Stimulated activated CD4-positive, alpha-beta T cell treated with anti-CD3 and anti-CD28 coated beads, Interleukin-1b, Interleukin-23, amount 100 ng/mL, for 4 hours (primary cell): ENCODE data around the gene SLC38A6.

Experiments
- DNase-seq, 2 donors: peaks; one replicate each; pipeline ENCODE4 v3.0.0-alpha.2; 2020; ENCODE audit warnings: low read depth in 2 of 2

Gene SLC38A6

DNA sequence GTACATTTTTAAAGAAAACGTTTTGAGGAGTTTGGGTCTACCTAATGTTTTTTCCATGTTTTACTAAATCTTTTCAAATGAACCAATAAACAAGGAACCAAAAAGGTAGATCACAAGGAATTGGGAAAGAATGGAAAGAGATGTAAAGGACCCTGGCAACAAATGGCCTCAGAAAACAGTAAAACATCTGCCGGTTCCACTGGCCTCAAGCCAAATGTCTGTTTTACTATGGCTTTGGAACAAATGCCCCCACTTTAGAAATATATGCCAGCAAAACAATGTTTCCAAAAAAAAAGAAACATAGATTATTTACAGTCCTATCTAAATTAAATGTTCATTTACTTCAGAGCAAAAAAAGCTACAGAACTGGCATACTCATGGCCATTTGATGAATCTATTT, 3.2 kb upstream of the SLC38A6 start:
- no peak for DNase-seq

DNA sequence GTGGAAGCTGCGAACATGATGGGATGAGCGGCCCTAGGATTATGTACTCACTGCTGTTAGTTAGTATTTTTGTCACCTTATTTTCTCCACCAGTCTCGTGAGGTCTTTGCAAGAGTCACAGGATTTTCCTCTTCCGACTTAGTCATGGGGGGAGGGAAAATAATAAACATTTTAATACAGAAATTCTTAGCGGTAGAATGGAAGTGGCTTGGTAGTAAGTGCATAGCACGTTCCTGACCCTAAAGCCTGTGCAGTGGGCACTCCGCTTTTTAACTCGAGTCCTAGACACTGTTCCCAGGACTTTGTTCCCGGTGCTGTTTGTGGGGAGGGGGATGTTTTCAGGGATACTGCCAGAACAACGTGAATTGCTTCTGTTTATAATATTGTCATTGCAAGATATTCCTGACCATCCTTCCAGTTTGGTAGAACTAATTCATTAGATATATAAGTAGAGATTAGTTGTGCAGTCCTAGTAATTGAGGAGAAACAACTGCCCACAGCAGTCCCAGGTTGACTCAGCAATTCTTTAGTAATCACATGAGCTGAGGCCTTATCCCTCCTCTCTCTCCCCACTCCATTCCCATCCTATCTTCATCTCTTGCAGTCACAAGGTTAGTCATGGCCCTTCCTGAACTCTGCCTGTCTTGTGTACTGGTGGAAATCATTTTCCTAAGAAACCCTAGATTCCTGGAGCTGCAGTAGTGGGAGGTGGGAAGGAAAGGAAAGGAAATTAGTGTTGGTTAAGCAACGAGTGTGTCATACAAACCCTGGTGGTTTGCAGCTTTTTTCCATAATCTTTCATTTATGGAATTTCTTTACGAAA, 799 bp downstream of the SLC38A6 start:
- DNase-seq, result no peak

GRCh38 chr14:60984196-60984595, 3.2 kb downstream of the SLC38A6 start:
- DNase-seq, result no peak

GRCh38 chr14:60986500-60986899, 5.5 kb downstream of the SLC38A6 start:
- DNase-seq, result no peak

- DNase-seq, result no peak
These were observed 8.6 kb downstream of the SLC38A6 start for GRCh38 chr14:60989599-60989998.

- DNase-seq, result no peak
These were observed 17.6 kb downstream of the SLC38A6 start for GRCh38 chr14:60998617-60999016.

DNA sequence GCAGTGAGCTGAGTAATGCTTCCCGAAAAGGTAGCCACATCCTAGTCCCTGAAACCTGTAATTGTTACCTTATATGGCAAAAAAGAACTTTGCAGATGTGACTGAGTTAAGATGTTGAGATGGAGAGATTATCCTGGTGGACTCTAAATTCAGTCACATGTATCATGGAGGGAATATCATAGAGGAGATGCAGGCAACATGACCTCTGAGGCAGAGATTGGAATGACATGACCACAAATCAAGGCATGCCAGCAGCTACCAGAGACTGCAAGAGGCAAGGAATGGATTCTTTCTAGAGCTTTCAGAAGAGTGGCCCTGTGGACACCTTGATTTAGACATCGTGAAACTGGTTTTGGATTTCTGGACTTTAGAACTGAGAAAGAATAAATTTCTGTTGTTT, 18.5 kb downstream of the SLC38A6 start:
- DNase-seq, result no peak

- no peak for DNase-seq
These were observed 22.5 kb downstream of the SLC38A6 start for GRCh38 chr14:61003571-61003970.

GRCh38 chr14:61019537-61019936, 38.5 kb downstream of the SLC38A6 start:
- DNase-seq, result no peak

DNA sequence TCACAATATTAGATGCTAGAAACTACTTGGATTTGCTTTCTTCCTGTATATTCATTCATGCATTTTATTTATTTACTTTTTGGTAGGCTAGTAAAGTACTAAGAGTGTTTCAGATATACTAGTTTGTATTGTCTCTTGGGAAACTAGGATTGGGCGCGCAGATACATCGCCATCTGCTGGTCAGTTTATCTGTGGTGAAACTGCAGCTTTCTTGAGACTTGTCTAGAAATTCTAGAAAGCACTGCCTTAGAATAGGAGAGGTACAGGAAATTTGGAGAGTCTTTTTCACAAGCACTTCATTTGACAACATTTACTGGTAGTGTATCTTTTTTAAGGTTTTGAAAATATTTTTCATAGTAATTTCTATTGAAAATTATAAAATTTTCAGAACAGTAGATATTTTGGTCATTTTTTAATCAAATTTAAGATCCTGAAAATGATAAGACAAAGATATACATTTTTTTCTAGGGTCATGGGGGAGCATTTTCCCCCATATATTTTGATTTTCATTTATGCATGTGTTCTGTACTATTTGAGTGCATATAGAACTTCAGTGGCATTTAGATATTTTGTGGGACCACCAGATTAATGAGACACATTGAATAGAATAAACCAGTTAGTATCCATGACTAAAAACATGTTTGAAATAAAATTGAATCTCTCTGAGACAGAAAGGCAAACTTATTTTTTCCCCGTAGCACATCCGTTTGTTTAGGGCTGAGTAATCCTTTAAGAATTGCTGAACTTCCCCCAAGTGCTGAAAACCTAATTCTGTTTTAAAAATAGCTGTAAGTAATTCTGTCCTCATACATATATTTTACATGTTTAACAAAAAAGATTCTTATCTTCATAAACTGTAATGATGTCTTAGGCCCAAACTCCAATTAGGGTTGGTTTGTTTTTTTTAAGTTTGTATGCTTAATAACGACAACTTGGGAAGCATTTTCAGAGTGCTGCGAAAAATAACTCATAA, 44.5 kb downstream of the SLC38A6 start:
- DNase-seq, result peak; percentile 7 to 30

- DNase-seq, result no peak
These were observed 45.5 kb downstream of the SLC38A6 start for GRCh38 chr14:61026526-61026925.

DNA sequence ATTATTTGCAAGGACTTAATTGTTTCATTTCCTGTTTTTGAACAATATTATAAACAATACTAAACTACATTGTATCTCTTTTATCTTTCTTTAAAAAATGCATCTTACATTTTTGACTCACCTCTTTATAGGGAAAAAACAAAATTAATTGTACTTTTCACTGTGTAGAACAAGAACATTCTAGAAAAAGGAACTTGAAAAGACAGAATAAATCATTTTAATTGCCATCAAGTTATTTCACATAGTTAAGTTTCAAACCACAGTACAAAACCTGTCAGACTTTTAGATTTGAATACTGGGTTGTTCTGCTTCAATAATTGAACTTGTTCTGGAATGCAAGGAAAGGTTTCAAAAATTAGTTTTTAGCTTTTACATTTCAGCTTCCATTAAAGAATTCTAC, 50.0 kb downstream of the SLC38A6 start:
- DNase-seq, result no peak

- no peak for DNase-seq
These were observed 52.0 kb downstream of the SLC38A6 start for GRCh38 chr14:61033054-61033453.

DNA sequence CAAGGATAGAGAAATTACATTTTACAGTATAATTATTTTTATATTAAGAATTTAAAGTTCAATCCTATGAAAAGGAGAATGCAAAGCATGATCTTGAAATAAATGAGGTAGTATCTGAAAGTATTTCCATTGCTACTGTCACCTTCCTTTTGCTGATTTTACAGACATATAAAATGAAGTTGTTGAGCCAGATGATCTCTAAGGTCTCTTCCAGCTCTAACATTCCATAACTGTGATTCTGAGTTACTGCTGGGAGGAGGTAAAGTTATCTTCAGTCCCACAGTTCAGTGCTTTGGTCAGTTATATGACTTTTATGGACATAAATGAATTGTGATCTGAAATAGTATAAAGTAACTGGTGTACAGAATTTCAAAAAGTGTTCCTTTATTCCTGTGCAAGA, 52.8 kb downstream of the SLC38A6 start:
- no peak for DNase-seq

- DNase-seq, result no peak
These were observed 53.5 kb downstream of the SLC38A6 start for GRCh38 chr14:61034416-61035120.

DNA sequence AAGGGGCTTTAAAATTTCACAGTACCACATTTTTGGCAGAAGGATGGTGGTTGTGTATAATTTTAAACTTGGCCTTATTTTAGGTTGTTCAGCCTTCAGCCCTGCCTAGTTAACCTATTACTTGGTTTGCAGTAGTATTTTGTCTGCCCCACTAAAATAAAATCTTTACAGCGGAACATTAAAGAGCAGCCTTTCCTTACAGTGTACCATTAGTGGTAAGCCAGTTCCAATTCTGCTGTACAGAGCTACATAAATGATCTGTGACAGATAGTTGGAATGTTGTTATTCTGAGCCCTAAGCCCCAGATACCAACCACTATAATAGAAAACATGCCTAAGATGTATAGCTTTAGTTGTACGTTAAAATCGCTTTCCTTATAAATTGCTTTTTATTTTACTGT, 56.2 kb downstream of the SLC38A6 start:
- no peak for DNase-seq

GRCh38 chr14:61041704-61042103, 60.7 kb downstream of the SLC38A6 start:
- DNase-seq, result no peak

DNA sequence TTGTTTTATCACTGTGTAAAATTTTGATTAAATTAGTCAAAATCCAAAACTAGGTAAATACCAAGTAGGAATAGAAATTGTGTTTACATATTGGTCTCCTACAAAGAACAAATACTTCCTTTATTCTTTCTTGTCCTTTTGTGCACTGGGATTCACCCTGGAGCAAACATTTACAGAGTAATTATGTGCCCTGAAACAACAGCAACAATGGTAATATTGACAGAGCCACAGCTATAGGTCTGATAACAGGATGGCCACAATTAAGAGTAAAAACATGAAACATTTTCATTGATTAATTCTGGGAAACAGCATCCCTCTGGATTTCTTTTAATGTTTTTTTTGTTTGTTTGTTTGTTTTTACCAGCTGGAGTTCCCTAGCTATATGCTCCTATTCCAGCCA, 61.2 kb downstream of the SLC38A6 start:
- DNase-seq, result no peak

GRCh38 chr14:61043506-61043905, 62.5 kb downstream of the SLC38A6 start:
- DNase-seq, result no peak

GRCh38 chr14:61047021-61047420, 66.0 kb downstream of the SLC38A6 start:
- no peak for DNase-seq

DNA sequence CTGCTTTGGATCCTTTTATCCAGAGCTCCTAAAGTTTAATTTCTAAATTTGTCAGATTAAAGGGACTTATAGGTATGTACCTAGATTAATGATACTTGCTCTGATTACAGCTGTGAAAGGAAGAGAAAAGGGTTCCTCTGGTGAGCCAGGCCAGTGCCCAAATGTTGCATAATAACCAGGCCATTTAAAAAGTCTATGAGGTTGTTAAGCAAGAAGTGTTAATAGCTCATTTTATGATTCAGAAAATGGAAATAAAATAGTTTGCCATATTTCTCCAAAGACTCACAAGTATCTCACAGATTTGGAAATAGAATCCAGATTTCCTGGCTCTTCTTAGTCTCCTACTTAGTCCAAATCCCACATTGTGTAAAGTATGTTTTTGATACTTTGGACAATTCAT, 67.6 kb downstream of the SLC38A6 start:
- no peak for DNase-seq

GRCh38 chr14:61050417-61050816, 69.4 kb downstream of the SLC38A6 start:
- DNase-seq, result no peak
